ENCODE data around the gene VENTX. TPM values are rescaled to one million over a fixed set of nuclear protein-coding genes. Genes with fewer than 3 reads are reported as not detected.
"Not testable (repeated sequence)": the region's sequence is repeated elsewhere in the genome, so short reads cannot be mapped to it uniquely, and the experiment has no call there.

VENTX gene
- total RNA-seq, 2 experiments from 2014 or later, result not detected

- Mint-ChIP-seq H3K4me3 (no peak overlapping the region), H3K4me1 (peaks cover 75% of the 10 kb centered on the region), H3K27me3 (no peaks in the 10 kb centered on the region), H3K27ac (peak overlapping the region; percentile 44), H3K9me3 (no peaks in the 10 kb centered on the region), H3K36me3 (ENCODE audit: low read depth) (peaks cover 29% of the 10 kb centered on the region)
- DNase-seq, result no peak
- ChIA-PET CTCF (interaction anchor here (2.8 to 3.7 kb wide), 2 partner anchors 13 to 45 kb away, joined by 12 to 14 read pairs; partner anchors contain the start of gene ADAM8), POLR2A (interaction anchor here (0.9 to 11.7 kb wide), 5 partner anchors 10 to 127 kb away, joined by 4 to 113 read pairs (median 8); partner anchors contain the start of gene ADAM8)
Measured at GRCh38 chr10:133262696-133263095, 25.0 kb downstream of the VENTX start.

DNA sequence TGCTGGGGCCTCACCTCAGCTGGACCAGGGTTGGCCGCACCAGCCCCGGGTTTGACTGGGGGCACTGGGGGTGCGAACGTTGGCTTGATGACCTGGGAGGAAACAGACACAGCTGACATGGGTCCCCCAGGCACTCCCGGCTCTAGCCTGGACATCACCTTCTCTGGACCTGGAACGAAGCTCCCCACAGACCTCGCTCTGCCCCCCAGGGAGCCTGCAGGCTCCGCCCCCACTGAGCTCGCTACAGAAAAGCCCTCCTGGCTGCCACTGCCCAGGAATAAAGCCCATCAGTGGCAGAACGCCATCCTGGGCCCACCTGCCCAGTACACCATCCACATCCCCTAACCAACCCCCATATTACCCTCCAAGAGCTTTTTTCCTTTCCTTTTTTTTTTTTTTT, 26.0 kb downstream of the VENTX start:
- Mint-ChIP-seq H3K27ac (peak overlapping the region; percentile 58), H3K9me3 (no peaks in the 10 kb centered on the region)

DNA sequence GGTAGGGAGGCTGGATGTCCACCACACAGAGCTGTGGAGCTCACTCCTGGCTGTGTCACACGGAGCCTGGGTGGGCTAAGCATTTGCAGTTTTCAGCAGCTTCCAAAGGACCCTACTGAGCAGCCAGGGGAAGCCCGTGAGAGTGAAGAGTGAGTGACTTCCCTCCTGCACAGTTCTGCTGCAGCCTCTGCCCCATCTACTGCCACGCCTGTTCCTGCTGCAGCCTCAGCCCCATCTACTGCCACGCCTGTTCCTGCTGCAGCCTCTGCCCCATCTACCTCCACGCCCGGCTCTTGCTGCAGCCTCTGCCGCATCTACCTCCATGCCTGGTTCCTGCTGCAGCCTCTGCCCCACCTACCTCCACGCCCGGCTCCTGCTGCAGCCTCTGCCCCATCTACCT, 26.8 kb downstream of the VENTX start:
- DNase-seq, result peak; percentile 73

More for the DNA sequence above, 26.0 kb downstream of the VENTX start:
- H3K36me3 Mint-ChIP-seq (ENCODE audit: low read depth), result peaks cover 29% of the 10 kb centered on the region
- ChIA-PET CTCF (interaction anchor here (0.9 to 3.7 kb wide), 4 partner anchors 12 to 44 kb away, joined by 4 to 14 read pairs (median 10); partner anchors contain the start of gene ADAM8), POLR2A (interaction anchor here (0.6 to 11.7 kb wide), 6 partner anchors 9 to 126 kb away, joined by 3 to 113 read pairs (median 6); partner anchors contain the start of gene ADAM8)
- DNase-seq, result no peak
- peaks cover 66% of the 10 kb centered on the region for H3K4me1 Mint-ChIP-seq
- H3K4me3 Mint-ChIP-seq, result no peak overlapping the region
- H3K27me3 Mint-ChIP-seq, result no peaks in the 10 kb centered on the region

DNA sequence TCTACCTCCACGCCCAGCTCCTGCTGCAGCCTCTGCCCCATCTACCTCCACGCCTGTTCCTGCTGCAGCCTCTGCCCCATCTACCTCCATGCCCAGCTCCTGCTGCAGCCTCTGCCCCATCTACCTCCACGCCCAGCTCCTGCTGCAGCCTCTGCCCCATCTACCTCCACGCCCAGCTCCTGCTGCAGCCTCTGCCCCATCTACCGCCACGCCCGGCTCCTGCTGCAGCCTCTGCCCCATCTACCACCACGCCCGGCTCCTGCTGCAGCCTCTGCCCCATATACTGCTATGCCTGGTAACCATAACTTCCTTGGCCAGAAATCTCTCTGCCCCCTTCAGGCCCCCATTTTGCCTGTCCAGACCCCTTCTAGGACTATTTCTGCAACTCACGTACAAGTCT, 27.4 kb downstream of the VENTX start:
- ChIA-PET CTCF (interaction anchor here (1.2 kb wide), 1 partner anchor 14 kb away, joined by 7 read pairs; no protein-coding TSS in a partner anchor), POLR2A (interaction anchor here (0.7 to 11.7 kb wide), 5 partner anchors 10 to 823 kb away, joined by 3 to 113 read pairs (median 5); partner anchors contain the start of gene ADAM8)
- Mint-ChIP-seq H3K4me3 (peak overlapping the region; percentile 27), H3K4me1 (peaks cover 54% of the 10 kb centered on the region), H3K36me3 (ENCODE audit: low read depth) (peaks cover 29% of the 10 kb centered on the region), H3K27ac (peak overlapping the region; percentile 80)
- H3K27me3 Mint-ChIP-seq, H3K9me3 Mint-ChIP-seq, DNase-seq: not testable (repeated sequence)

More for the DNA sequence above, 26.8 kb downstream of the VENTX start:
- Mint-ChIP-seq H3K27me3 (no peaks in the 10 kb centered on the region), H3K27ac (peak overlapping the region; percentile 80), H3K9me3 (no peaks in the 10 kb centered on the region), H3K36me3 (ENCODE audit: low read depth) (peaks cover 29% of the 10 kb centered on the region), H3K4me3 (peak overlapping the region; percentile 48), H3K4me1 (peaks cover 60% of the 10 kb centered on the region)
- POLR2A ChIA-PET, result interaction anchor here (0.6 to 11.7 kb wide), 7 partner anchors 8 to 823 kb away, joined by 3 to 113 read pairs (median 3); partner anchors contain the start of gene ADAM8
- CTCF ChIA-PET, result interaction anchor here (1.2 to 3.7 kb wide), 3 partner anchors 11 to 43 kb away, joined by 7 to 14 read pairs (median 12); partner anchors contain the start of gene ADAM8

GRCh38 chr10:133266056-133266795, 28.6 kb downstream of the VENTX start:
- no peaks in the 10 kb centered on the region for H3K9me3 Mint-ChIP-seq
- H3K27me3 Mint-ChIP-seq, result no peaks in the 10 kb centered on the region
- H3K27ac Mint-ChIP-seq, result no peak overlapping the region
- H3K4me1 Mint-ChIP-seq, result peaks cover 42% of the 10 kb centered on the region
- ChIA-PET POLR2A (interaction anchor here (0.7 to 11.7 kb wide), 3 partner anchors 9 to 12 kb away, joined by 3 to 113 read pairs (median 5); partner anchors contain the start of gene ADAM8), CTCF (no interaction called here)
- no peak overlapping the region for H3K4me3 Mint-ChIP-seq
- H3K36me3 Mint-ChIP-seq (ENCODE audit: low read depth), result peaks cover 29% of the 10 kb centered on the region
- no peak for DNase-seq

GRCh38 chr10:133267293-133267692, 29.6 kb downstream of the VENTX start:
- H3K4me3 Mint-ChIP-seq, result no peak overlapping the region
- H3K27me3 Mint-ChIP-seq, result no peaks in the 10 kb centered on the region
- no peaks in the 10 kb centered on the region for H3K9me3 Mint-ChIP-seq
- peaks cover 32% of the 10 kb centered on the region for H3K36me3 Mint-ChIP-seq (ENCODE audit: low read depth)
- H3K27ac Mint-ChIP-seq, result no peak overlapping the region
- ChIA-PET POLR2A (interaction anchor here (0.7 to 11.7 kb wide), 2 partner anchors 8 to 11 kb away, joined by 3 to 113 read pairs; partner anchors contain the start of gene ADAM8), CTCF (no interaction called here)
- H3K4me1 Mint-ChIP-seq, result peaks cover 39% of the 10 kb centered on the region
- DNase-seq, result no peak

- Mint-ChIP-seq H3K4me1 (peaks cover 33% of the 10 kb centered on the region), H3K27me3 (no peaks in the 10 kb centered on the region), H3K4me3 (no peak overlapping the region), H3K36me3 (ENCODE audit: low read depth) (peaks cover 29% of the 10 kb centered on the region), H3K27ac (no peak overlapping the region), H3K9me3 (no peaks in the 10 kb centered on the region)
- DNase-seq, result no peak
- ChIA-PET CTCF (no interaction called here), POLR2A (interaction anchor here (11.7 kb wide), 1 partner anchor 8 kb away, joined by 113 read pairs; the partner anchor contains the start of gene ADAM8)
Measured at GRCh38 chr10:133267829-133268228, 30.2 kb downstream of the VENTX start.

DNA sequence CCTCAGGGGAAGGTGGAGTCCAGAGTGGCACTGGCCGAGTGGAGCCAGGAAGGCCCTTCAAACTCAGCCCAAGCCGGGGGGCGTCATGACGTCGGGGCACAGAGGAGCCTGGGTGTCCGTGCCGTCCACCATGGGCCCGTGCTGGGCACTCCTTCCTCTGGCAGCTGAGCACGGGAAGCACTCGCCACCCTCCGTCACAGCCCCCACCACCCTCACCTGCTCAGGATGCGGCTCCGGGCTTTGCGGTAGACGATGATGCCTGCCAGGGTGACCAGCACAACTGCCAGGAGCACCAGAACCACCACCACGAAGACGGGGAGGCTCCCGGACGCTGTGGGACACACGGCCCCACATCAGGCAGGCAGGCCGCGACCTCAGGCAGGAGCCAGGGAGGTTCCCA, 30.9 kb downstream of the VENTX start:
- Mint-ChIP-seq H3K36me3 (ENCODE audit: low read depth) (peaks cover 23% of the 10 kb centered on the region), H3K27ac (no peak overlapping the region), H3K4me1 (peaks cover 26% of the 10 kb centered on the region), H3K9me3 (no peaks in the 10 kb centered on the region), H3K4me3 (no peak overlapping the region), H3K27me3 (no peaks in the 10 kb centered on the region)
- ChIA-PET CTCF (no interaction called here), POLR2A (interaction anchor here (2.5 kb wide), 1 partner anchor 10 kb away, joined by 10 read pairs; no protein-coding TSS in a partner anchor)
- DNase-seq, result no peak

DNA sequence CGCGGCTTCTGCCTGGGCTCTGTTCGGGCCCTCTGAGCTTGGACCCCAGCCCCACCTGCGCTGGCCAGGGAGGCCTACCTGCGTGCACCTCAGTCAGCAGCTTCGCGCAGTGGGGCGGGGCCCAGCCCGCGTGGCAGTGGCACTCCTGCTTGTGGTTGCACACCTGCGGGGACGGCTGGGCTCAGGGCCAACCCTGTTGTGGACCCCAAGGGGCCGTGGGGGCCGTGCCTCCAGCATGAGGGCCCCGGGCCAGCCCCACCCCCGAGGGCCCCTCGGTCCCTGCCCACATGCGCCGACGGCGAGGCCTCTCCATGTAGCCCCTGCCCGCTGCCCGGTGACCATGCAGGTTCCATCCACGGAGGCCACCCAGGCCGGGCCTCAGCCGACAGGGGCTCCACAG, 31.7 kb downstream of the VENTX start:
- Mint-ChIP-seq H3K4me3 (no peak overlapping the region), H3K36me3 (ENCODE audit: low read depth) (peaks cover 17% of the 10 kb centered on the region), H3K4me1 (peaks cover 18% of the 10 kb centered on the region), H3K9me3 (no peaks in the 10 kb centered on the region), H3K27ac (no peak overlapping the region), H3K27me3 (no peaks in the 10 kb centered on the region)
- ChIA-PET POLR2A (interaction anchor here (2.5 kb wide), 1 partner anchor 9 kb away, joined by 10 read pairs; no protein-coding TSS in a partner anchor), CTCF (no interaction called here)
- DNase-seq, result no peak

DNA sequence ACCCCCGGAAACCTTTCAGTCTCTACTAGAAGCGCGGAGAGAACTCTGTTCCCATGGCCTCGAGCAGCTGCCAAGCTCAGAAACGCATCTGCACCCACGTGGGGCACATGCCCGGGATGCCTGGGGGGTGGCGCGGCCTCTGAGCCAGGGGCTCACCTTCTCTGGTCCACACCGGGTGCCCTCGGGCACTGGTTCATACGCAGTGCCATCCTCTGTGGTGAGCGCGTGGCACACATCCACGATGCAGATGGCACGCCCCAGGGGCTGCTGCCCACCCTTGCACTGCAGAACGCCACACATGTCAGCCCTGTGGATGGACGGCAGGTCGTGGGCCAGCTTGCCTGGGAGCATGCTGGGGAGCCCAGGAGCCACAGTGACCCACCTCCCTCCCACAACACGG, 32.5 kb downstream of the VENTX start:
- Mint-ChIP-seq H3K27ac (no peak overlapping the region), H3K27me3 (no peaks in the 10 kb centered on the region), H3K4me3 (no peak overlapping the region), H3K4me1 (peaks cover 16% of the 10 kb centered on the region), H3K9me3 (no peaks in the 10 kb centered on the region), H3K36me3 (ENCODE audit: low read depth) (peaks cover 20% of the 10 kb centered on the region)
- POLR2A ChIA-PET, result interaction anchor here (2.5 kb wide), 1 partner anchor 8 kb away, joined by 10 read pairs; no protein-coding TSS in a partner anchor
- CTCF ChIA-PET, result interaction anchor here (0.8 kb wide), 1 partner anchor 12 kb away, joined by 3 read pairs; no protein-coding TSS in a partner anchor
- no peak for DNase-seq

- no peaks in the 10 kb centered on the region for H3K27me3 Mint-ChIP-seq
- DNase-seq, result no peak
- no peaks in the 10 kb centered on the region for H3K9me3 Mint-ChIP-seq
- CTCF ChIA-PET, result interaction anchor here (0.8 kb wide), 1 partner anchor 12 kb away, joined by 3 read pairs; no protein-coding TSS in a partner anchor
- no peak overlapping the region for H3K27ac Mint-ChIP-seq
- H3K36me3 Mint-ChIP-seq (ENCODE audit: low read depth), result peaks cover 21% of the 10 kb centered on the region
- H3K4me1 Mint-ChIP-seq, result peaks cover 10% of the 10 kb centered on the region
- no peak overlapping the region for H3K4me3 Mint-ChIP-seq
- POLR2A ChIA-PET, result interaction anchor here (2.5 kb wide), 1 partner anchor 7 kb away, joined by 10 read pairs; no protein-coding TSS in a partner anchor
Measured at GRCh38 chr10:133270773-133271297, 33.2 kb downstream of the VENTX start.

GRCh38 chr10:133271521-133272300, 34.1 kb downstream of the VENTX start:
- no peak for DNase-seq
- Mint-ChIP-seq H3K4me1 (peaks cover 8% of the 10 kb centered on the region), H3K4me3 (no peak overlapping the region), H3K27ac (no peak overlapping the region), H3K9me3 (no peaks in the 10 kb centered on the region), H3K27me3 (no peaks in the 10 kb centered on the region), H3K36me3 (ENCODE audit: low read depth) (peaks cover 20% of the 10 kb centered on the region)
- ChIA-PET CTCF (no interaction called here), POLR2A (interaction anchor here (1.1 to 1.9 kb wide), 2 partner anchors 8 to 13 kb away, joined by 3 to 5 read pairs; no protein-coding TSS in a partner anchor)
